Measurements from ENCODE around the gene SGCA. TPM values are rescaled to one million over a fixed set of nuclear protein-coding genes. Genes with fewer than 3 reads are reported as not detected.

Gene SGCA
- total and polyA plus RNA-seq, 12 donors: 0.28 to 5.5 (median 1.6) TPM; not detected in 4

DNA sequence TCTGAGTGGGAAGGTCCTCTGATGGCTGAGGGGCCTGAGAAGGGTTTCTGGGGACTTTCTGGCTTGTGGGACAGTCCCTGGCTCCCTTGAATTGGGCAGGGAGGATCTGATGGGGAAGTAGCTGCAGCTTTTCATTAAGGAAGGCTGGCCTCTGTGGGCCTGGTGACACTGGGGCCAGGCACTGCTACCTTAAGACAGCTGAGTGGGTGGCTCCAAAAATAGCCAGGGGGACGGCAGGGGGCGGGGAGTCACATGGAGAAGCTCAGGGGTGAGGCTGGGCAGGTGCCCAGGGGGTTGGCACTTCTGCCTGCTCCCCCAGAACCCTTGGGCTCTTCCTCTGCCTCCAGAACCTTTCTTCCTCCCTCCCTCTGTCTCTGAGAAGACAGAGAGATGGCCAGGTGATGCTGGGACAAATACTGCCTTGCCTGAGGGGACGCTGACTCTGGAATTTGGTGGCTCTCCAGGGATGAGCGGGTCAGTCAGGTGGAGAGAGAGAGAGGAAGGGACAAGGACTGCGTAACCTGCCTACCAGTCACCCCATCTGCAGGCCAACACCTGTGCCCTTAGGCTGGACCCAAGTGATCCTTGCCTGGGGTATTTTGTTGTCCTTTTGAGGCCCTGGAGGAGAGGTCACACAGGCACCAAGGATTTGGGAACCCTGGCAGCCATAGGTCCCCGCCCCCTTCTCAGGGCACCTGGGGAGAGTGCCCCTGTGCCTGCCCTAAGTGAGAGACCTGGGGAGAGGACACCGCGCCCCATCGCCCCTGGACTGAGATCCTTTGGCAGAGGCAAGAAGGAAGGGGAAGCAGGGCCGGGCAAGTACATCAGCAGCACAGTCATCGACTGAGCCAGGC is 1.7 kb upstream of the SGCA start:
- intact Hi-C loops (cut with DNase I): no loop called here
- WGBS, 4 donors: 71 to 78% (median 75%) methylated on average over 7 to 11 of the region's 11 CpGs
- Histone ChIP-seq H3K4me1 (replicated peaks in 1 of 2) (peaks cover 0 to 12% of the 10 kb centered on the region in 2 donors), H3K9me3 (replicated peaks in 1 of 3) (no peaks in the 10 kb centered on the region), H3K27me3 (no peaks in the 10 kb centered on the region), H3K27ac (no peak overlapping the region), H3K4me3 (no peak overlapping the region), H3K36me3 (replicated peaks in 1 of 2) (no peaks in the 10 kb centered on the region)
- no peak for TF ChIP-seq POLR2A (IDR thresholded peaks at IDR 0.05)
- TF ChIP-seq, protein P1, sequence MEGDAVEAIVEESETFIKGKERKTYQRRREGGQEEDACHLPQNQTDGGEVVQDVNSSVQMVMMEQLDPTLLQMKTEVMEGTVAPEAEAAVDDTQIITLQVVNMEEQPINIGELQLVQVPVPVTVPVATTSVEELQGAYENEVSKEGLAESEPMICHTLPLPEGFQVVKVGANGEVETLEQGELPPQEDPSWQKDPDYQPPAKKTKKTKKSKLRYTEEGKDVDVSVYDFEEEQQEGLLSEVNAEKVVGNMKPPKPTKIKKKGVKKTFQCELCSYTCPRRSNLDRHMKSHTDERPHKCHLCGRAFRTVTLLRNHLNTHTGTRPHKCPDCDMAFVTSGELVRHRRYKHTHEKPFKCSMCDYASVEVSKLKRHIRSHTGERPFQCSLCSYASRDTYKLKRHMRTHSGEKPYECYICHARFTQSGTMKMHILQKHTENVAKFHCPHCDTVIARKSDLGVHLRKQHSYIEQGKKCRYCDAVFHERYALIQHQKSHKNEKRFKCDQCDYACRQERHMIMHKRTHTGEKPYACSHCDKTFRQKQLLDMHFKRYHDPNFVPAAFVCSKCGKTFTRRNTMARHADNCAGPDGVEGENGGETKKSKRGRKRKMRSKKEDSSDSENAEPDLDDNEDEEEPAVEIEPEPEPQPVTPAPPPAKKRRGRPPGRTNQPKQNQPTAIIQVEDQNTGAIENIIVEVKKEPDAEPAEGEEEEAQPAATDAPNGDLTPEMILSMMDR (IDR thresholded peaks at IDR 0.05): no peak
- DNase-seq: no peak

DNA sequence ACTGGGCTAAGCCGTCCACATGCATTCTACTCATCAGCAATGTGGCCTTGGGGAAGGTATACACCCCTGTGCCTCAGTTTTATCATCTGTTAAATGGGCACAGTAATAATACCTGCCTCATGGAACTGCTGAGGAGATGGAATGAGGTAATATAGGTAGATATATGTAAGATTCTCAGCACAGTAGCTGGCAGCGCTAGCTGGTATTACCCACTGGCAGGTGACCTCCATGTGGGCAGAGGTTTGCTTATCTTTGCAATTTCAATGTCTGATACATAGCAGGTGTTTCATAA is 1.2 kb upstream of the SGCA start:
- H3K4me1 ChIP-seq (replicated peaks in 1 of 2): peaks cover 0 to 12% of the 10 kb centered on the region in 2 donors

DNA sequence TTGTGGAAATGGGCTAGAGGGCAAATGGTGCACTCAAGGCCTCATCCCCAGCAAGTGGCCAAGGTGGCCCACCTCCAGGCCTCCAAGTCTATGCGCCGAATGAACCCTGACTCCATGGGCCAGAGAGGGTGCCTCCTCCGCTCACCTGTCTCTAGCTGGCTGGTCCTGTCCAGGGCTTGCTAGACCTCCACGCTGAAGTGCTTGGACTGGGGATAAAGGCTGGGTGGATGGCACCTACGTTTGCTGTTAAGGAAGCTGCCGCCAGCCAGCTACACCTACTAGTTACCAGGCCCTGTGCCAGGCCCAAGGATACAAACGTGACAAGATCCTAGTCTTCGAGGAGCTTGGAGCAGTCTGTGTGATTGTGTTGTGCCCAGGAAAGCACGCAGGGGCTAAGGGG is 739 bp upstream of the SGCA start:
- Histone ChIP-seq H3K27ac (no peak overlapping the region), H3K36me3 (replicated peaks in 1 of 2) (no peaks in the 10 kb centered on the region), H3K9me3 (replicated peaks in 1 of 3) (no peaks in the 10 kb centered on the region), H3K4me1 (replicated peaks in 1 of 2) (peaks cover 0 to 12% of the 10 kb centered on the region in 2 donors), H3K4me3 (no peak overlapping the region), H3K27me3 (no peaks in the 10 kb centered on the region)
- no peak for DNase-seq
- WGBS, 4 donors: 88 to 90% (median 88%) methylated on average over 7 to 9 of the region's 9 CpGs
- TF ChIP-seq, protein P1 (IDR thresholded peaks at IDR 0.05): no peak
- TF ChIP-seq POLR2A (IDR thresholded peaks at IDR 0.05): no peak
- intact Hi-C loops (cut with DNase I): no loop called here

More for the DNA sequence above, 1.2 kb upstream of the SGCA start:
- H3K4me3 ChIP-seq: no peak overlapping the region
- no peak overlapping the region for H3K27ac ChIP-seq
- whole genome bisulfite sequencing, 4 donors: 83 to 89% (median 86%) methylated on average over 2 of the region's 2 CpGs
- H3K9me3 ChIP-seq (replicated peaks in 1 of 3): no peaks in the 10 kb centered on the region
- no peak for TF ChIP-seq POLR2A (IDR thresholded peaks at IDR 0.05)
- TF ChIP-seq, protein P1 (IDR thresholded peaks at IDR 0.05): no peak
- H3K36me3 ChIP-seq (replicated peaks in 1 of 2): no peaks in the 10 kb centered on the region
- H3K27me3 ChIP-seq: no peaks in the 10 kb centered on the region
- intact Hi-C loops (cut with DNase I): no loop called here
- DNase-seq: no peak

DNA sequence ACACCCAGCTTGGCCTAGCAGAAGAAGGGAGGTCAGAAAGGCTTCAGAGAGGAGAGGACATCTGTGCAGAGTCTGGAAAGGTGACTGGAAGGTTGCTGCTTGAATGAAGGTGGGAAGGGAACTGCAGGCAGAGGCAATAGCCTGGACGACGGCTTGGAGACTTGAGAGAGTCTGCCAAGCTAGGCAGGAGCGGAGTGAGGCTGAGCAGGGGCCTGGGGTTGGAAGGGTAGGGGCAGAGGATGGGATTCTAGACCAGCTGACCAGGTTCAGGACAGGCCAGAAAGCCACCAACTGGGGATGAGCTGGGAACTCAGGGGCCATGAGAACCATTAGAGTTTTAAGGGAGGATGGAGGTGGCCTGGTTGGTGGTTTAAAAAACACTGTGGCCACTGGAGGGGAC is 339 bp upstream of the SGCA start:
- Histone ChIP-seq H3K9me3 (replicated peaks in 1 of 3) (no peaks in the 10 kb centered on the region), H3K27ac (no peak overlapping the region), H3K27me3 (no peaks in the 10 kb centered on the region), H3K36me3 (replicated peaks in 1 of 2) (no peaks in the 10 kb centered on the region), H3K4me1 (replicated peaks in 1 of 2) (peaks cover 0 to 12% of the 10 kb centered on the region in 2 donors), H3K4me3 (no peak overlapping the region)
- no peak for DNase-seq
- intact Hi-C loops (cut with DNase I): no loop called here
- no peak for TF ChIP-seq POLR2A (IDR thresholded peaks at IDR 0.05)
- TF ChIP-seq, protein P1 (IDR thresholded peaks at IDR 0.05): no peak
- WGBS, 4 donors: 83 to 93% (median 91%) methylated on average over 3 of the region's 3 CpGs
